Measurements from ENCODE around the gene SPSB4.
"Not testable (repeated sequence)": the region's sequence is repeated elsewhere in the genome, so short reads cannot be mapped to it uniquely, and the experiment has no call there.

SPSB4 gene

DNA sequence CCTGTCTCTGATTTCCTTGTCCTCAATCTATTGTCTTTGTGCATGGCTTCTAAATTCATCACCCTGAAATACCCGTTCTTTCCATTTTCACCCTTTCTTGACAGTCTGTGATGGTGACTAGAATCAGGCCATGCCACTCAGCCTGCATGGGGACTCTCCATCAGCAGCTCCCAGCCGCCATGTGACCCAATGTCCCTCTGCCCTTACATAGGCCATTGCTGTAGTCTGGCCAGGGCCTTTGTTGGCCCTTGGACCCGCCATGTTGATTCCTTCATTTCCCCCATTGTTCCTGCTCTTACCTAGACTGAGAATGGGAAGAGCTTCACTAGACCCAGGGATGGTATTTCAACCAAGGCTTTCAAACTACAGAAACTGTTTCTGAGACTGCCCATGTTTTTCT, 45.8 kb downstream of the SPSB4 start:
- DNase-seq: no peak

DNA sequence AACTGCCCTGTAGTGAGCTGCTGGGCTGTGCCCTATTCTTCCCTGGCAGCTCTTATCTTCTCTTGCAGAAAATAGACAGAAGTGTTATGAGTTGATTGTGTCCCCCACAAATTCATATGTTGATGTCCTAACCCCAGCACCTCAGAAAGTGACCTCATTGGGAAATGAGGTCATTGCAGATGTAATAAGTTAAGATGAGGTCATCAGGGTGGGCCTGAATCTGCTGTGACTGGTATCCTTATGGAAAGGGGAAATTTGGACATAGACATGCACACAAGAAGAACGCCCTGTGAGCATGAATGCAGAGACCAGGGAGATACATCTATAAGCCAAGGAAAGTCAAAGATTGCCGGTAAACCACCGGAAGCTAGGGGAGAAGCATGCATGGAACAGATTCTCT, 49.0 kb downstream of the SPSB4 start:
- no peak for DNase-seq

DNA sequence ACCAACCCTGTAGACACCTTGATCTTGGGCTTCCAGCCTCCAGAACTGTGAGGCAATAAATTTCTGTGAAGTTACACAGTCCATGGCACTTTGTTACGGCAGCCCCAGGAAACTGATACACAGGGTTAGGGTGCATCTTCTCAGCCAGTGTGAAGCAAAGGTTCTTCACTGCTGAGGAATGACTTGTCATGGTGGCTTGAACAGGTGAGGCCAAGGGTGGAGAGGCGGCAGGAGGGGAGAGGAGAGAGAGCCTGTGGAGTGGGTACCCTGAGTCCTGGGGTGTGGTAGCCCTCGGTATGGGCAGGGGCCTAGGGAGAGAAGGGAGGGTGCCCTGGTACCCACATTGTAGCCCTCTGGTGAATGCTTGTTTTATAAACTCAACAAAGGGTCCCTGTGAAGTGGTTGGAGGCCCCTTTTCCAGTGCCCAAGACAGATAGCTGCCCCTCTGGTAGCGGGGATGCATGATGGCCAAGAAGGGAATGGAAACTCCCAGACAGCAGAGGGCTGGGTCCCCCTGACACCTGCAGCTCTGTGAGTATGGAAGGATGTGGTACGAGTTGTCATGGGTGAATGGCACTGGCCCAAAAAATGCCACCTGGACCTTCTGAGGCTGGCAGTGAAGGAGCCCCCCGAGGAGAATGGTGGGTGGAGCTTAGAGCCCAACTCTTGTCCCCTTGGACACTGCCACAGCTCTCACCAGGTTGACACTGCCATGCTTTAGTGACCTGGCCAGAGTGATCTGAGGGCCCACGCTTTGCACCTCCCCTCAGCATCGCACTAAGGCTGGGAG, 49.6 kb downstream of the SPSB4 start:
- no peak for DNase-seq

DNA sequence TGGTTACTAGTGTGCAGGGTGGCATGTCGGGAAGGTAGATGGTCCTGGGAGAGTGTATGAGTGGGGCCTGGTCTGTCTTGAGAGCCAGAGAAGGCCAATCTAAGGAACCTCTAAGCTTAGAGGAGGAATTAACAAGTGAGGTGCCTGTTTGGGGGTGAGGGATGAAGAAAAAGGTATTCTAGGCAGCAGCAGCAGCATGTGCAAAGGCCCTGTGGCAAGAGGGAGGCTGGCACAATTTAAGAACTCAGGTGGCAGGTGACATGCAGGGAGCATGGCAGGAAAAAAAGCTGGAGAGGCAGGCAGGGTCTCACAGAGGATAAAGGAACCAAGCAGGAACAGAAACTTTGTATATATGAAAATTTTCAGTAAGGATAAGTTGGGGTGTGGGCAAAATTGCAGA, 51.2 kb downstream of the SPSB4 start:
- DNase-seq: no peak

DNA sequence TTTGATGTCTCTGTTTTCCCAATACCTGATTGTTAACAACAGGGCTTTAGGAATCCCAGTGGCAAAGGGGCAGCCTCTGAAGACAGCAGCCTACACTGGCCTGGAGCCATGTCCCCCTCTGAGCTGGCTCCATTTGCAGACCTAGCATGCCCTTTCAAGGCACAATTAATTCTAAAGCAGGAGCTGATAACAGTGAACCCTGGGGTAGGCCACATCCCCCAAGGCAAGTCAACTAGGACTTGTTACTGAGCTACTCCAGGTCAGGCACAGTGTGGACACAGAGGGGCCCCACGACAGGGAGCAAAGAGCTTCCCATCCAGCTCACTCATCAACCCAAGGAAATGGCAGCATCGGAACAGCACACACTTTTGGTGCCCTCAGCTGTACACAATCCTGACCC, 51.9 kb downstream of the SPSB4 start:
- no peak for DNase-seq

DNA sequence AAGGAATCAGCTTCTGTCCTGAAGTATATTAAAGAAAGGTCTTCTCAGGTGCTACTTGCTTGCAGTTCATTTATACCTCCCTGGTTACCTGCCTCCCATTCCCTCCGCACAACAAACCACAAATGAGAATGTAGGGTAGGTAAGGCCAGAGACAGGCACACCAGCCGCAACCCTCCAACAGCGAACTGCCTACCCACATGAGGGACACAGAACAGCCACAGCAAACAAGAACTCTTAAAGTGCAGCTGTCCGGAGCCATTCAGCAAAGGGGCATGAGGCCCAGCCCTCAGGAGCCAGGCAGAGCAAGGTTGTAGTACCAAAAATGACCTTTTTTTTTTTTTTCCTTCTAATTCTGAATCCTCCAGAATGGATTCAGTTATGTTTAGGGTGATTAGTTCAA, 52.4 kb downstream of the SPSB4 start:
- DNase-seq: no peak

DNA sequence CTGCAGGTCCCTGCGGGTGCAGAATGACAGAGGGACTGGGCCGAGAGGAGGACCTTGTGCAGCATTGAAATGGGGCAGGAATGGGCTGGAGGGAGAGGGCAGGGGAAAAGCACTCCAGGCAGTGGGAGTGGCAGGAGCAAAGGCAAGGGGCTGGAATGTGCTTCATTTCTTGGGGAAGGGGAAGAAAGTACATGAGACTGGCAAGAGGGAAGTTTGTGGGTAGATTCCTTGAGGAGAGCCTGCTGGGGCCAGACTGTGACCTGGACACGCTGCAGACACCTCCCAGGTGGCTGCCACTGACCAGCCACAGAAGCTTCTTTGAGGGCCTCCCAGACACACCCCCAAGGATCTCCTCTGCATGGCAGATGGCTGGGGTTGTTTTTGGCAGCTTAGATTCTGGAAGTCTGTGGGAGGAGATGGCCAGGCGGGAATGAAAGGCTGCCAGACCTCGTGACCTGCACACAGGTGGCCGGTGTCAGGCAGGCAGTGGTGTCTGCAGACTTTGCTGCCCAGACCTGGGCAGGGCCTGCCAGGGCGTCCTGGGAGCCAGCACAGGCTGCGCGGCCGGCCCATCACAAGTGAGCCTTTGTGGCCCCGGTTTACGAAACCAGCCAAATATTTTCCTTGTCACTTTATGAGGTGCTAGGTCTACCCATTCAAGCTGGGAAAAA, 53.1 kb downstream of the SPSB4 start:
- no peak for DNase-seq

DNA sequence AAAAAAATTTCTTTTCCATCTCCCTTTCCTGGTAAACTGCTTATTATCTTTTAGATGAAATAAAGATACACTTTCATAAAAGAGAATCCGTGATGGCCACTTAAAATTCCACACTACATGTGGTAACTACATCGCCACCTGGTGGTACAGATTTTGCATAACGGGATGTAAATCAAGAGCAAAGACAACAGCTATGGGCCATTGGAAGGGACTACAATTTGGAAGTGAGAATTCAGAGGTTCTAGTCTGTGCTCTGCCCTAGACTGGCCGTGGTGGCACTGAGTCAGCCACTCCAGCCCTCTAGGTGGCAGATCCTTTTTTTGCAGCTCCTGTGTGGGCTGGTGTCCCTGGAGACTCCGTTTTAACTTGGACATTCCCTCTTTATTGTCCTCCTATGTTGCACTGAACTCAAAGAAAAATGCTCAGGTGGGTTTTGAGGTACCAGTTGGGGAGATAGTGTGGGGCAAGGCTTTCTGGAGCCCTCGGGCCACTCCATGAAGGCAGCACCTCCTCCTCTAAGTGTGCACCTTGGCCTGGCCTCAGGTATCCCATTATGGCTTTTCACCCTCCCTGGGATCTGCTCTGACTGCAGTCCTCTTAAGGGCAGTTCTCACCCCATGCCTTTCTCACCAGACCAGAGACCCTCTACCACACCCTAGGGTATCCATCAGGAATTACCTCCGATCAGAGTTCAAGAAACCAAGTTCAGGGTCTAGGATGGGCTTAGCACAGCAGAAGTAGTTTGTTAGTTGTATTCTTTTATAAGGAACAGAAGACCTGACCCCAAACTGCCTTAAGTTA, 54.9 kb downstream of the SPSB4 start:
- peak; percentile 68 for DNase-seq

DNA sequence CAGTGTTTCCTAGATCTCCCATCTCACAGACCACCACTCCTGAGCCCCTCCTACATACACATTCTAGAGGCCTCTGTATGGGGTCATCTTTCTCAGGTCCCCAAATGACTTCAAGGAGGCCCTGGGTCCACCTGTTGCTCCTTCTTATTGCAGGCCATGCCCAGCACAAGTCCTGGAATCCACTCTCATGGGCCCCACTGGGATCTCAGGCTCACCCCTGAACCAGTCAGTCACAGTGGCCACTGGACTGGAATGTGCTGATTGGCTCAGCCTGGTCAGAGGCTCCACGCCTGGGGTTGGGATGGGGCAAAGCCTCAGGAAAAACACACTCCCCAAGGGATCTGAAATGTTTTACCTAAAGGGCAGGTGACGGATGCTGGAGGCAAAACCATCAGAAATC, 55.7 kb downstream of the SPSB4 start:
- DNase-seq: no peak

DNA sequence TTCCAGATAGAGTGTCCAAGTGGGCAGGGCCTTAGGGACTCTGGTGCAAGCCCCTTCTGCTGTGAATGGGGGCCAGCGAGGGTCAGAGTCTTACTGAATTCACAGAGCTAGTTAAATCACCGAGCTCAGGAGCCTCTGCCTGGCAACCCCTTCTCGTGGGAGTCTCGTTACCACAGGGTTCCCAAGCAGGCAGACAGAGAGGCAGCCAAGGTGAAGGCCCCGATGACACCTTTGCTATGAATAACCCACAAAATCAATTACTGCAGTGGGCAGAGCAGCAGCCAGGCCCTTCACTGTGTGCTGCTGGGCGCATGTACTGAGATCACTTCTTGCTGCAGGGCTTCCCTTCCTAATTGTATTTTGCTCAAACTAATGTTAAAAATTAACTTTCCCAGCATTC, 56.9 kb downstream of the SPSB4 start:
- no peak for DNase-seq

DNA sequence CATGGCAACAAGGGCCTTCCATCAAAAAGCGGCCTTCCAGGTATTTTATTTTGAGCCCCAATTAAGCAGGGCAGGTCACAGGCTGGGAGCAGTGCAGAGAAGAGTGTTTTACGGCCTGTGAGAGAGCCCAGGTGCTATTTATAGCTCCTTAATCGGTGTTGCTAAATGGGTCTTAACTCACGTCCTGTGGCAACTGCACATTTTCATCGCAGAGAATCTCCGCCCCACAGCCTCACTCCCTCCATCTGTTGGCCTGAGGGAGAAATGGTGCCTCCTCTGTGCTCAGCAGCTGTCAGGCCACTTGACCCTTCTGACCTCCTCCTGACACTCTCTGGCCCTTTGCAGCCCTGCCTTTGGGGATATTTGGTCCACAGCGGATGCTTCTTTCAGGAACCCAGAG, 58.6 kb downstream of the SPSB4 start:
- no peak for DNase-seq

DNA sequence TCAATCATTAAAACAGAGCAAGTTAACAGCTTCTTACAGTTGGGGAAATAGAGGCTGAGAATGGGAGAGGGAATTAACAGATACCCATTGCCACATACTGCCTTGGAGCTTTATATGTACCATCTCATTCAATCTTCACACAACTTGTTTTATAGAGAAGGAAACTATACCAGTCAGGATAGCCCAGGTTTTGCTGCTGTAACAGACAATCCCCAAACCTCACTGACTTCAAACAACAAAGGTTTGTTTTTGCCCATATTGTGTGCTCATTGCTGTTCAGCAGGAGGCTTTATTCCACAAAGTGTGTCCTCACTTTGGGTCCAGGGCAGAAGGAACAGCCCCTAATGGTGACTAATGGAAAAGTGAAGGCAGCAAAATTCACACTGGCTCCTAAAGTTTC, 59.2 kb downstream of the SPSB4 start:
- DNase-seq: no peak

DNA sequence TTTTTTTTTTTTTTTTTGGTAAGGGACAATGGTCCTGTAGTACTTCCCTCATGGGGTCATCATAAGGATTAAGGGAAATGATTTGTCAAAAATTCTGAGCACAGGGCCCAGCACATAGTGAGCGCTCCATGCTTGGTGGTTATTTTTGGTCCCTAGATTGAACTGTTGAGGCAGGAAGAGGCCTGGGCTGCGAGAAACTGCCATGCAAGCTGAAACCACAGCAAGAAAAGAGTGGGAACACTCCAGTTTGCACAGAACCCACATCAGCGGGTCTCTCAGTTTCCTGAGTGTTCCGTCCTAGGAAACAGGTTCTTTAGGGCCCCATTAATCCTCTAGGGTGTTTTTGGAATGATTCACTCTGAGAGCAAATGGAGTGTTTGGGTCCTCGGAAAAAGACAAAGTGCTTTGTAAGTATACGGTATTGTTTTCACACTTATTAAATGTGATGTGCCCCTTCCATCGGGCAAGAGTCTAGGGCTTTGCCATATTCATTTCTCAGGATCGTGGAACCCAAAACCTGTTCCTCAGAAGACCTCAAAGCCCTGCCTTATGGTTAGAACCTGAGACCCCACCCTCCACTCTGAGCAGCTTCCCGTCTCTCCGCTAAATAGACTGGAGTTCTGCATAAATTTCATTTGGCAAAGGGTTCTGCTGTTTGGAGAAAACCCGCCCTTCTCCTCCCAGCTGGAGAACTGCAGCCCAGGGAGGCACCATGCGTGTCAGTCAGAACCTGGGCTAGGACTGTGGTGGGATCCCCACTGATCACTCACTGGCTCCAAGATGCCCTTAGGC, 60.4 kb downstream of the SPSB4 start:
- DNase-seq: no peak

DNA sequence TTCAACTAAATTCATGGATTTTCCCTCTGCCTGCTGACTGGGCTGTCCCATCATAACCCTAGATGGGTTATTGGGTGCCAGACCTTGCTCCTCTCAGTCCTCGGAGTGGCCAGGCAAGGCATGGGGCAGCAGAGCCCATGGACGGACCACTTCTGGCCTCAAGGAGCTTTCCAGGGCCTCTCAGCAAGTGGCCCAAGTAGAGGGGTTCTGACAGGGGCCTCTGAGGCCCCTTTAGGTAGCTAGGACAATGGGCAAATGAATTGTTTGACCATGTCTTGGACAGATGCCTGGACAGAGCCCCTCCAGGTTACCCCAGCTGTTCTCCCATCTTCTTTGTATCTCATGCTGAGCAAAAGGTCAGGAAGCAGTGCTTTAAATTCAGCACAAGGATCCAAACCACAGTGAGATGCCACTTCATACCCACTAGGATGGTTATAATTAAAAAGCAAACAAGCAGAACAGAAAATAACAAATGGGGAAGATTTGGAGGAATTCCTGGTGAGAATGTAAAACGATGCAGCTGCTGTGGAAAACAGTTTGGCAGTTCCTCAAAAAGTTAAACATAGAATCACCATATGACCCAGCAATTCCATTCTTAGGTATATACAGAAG, 61.6 kb downstream of the SPSB4 start:
- no peak for DNase-seq

DNA sequence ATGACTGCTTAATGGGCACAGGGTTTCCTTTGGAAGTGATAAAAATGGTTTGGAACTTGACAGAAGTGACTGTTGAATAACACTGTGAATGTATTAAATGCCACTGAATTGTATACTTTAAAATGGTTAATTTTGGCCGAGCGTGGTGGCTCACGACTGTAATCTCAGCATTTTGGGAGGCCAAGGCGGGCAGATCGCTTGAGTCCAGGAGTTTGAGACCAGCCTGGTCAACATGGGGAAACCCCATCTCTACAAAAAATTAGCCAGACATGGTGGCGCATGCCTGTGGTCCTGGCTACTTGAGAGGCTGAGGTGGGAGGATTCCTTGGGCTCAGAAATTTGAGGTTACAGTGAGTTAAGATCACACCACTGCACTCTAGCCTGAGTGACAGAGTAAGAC, 62.5 kb downstream of the SPSB4 start:
- DNase-seq: not testable (repeated sequence)

DNA sequence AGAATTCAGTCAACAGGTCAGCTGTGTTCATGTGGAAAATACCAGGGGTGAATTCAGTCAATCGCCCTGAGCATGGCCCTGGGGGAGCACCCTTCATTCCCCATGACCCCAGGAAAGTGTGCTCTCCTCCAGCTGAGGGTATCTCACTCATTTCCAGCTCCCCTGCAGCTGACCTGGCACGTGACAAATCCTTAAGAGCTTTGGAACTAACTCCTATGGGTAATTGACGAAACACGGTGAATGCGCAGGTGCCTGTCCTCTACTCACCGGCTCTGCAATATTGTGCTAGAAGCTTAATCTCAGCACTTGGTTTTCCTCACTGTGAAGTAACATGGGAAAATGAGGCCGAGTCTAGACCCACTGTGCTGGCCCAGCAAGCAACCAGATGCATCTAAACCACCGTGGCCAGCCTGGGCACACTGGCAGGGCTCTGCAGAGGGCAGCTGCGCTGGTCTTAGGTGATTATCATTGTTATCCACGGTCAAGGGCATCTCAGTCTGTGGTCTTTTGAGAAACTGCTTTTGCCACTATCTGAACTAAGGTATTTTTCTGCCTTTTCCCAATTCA, 63.1 kb downstream of the SPSB4 start:
- no peak for DNase-seq

DNA sequence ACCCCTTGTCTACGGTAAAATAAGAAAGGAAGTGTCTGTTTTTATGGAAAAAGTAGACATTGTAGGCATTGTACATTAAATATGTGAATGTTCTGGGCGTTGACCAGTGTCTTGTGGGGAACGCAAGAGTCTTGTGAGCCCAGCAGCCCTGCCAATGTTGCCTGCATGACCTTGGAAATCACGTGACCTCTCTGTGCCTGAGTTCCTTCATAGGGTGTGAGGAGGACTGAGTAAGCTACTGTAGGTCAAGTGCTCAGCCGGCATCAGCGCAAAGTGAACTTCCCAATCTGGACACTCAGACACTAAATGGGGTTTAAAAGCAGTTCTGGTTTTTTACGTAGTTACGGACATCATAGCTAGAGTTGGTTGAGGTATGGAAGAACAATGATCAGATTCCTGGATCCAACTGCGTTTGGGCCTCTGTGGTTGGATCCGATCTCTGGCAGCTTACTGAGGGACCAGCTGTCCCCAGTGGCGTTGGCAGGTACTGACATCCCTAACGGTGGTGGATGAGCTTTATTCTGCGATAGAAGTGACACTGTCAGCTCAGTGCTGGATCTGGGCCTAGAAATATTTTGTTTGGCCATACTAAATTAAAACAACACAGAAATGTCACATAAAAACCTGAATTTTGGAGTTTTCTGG, 63.8 kb downstream of the SPSB4 start:
- DNase-seq: no peak

DNA sequence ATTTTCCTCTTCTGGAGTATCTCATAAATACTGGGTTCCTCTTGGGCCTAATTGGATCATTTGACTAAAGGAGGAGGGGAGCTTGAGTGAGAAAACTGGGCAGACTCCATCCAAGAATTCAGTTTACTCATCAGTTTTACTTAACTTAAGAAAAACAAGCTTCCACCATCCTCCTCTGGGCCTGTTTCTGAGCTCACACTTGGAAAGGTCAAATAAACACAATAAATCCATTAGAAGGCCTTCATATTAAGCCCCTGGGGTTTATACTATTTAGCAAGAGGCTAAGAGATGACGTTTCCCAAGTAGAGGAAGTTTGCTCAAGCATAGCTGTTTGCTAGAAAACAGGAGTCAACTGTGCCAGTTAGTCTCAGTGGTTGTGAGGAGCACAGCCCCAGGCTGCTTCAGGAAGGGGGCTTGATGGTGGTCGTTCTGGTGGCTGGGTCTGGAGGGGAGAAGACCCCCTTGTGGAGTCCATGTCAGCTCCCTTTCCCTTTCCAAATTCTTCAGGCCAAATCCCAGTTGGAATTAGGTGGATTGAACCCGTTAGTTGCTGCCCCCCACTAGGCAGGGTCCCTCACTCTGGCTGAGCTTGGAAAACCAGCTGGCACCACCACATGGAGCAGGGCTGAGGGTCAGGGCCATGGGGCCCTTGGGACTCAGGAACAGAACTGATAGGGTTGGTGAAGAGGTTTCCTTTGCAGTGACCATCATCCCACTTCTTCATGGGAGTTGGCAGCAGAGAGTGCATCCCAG, 64.8 kb downstream of the SPSB4 start:
- no peak for DNase-seq

DNA sequence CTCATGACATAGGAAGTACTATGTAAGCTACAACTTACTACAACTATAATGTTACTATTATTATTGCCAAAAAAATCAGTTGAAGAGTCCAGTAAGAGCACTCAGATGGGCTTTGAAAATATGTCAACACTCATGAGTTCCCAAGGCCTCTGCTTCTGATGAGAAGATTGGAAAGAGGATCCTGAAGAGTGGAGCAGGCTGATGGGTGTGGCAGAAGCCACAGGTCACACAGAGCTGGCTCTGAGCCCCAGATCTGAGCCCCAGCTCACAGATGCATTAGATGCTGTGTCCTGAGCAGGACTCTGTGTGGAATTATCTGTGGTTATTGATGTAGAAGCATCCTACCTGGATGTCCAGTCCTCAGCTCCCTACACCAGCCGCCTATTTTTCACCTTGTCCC, 65.6 kb downstream of the SPSB4 start:
- DNase-seq: no peak

DNA sequence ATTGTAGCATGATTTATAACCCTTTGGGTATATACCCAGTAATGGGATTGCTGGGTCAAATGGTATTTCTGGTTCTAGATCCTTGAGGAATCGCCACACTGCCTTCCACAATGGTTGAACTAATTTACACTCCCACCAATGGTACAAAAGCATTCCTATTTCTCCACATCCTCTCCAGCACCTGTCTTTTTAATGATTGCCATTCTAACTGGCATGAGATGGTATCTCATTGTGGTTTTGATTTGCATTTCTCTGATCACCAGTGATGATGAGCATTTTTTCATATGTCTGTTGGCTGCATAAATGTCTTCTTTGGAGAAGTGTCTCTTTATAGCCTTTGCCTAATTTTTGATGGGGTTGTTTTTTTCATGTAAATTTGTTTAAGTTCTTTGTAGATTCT, 66.8 kb downstream of the SPSB4 start:
- not testable (repeated sequence) for DNase-seq

DNA sequence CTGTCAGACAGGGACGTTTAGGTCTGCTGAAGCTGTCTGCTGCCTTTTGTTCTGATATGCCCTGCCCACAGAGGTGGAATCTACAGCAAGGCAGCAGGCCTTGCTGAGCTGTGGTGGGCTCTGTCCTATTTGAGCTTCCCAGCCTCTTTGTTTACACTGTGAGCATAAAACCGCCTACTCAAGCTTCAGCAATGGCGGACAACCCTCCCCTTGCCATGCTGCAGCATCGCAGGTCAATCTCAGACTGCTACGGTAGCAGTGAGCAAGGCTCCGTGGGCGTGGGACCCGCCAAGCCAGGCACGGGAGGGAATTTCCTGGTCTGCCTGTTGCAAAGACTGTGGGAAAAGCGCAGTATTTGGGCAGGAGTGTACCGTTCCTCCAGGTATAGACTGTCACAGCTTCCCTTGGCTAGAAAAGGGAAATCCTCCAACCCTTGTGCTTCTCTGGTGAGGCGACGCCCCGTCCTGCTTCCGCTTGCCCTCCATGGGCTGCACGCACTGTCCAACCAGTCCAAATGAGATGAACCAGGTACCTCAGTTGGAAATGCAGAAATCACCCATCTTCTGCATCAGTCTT, 71.4 kb downstream of the SPSB4 start:
- DNase-seq: no peak
